Activated CD4-positive, alpha-beta T cell treated with anti-CD3 and anti-CD28 coated beads for 24 hours (primary cell): ENCODE results near the gene GARNL3.

Experiments
- DNase-seq, 2 donors: peaks; one replicate each; pipeline ENCODE4 v3.0.0-alpha.2; 2020; ENCODE audit warnings: low read depth in 2 of 2

GARNL3 gene

GRCh38 chr9:127403507-127404192 is 139.1 kb downstream of the GARNL3 start:
- DNase-seq, result no peak

- no peak for DNase-seq
Measured at GRCh38 chr9:127404631-127405030, 140.1 kb downstream of the GARNL3 start.

DNA sequence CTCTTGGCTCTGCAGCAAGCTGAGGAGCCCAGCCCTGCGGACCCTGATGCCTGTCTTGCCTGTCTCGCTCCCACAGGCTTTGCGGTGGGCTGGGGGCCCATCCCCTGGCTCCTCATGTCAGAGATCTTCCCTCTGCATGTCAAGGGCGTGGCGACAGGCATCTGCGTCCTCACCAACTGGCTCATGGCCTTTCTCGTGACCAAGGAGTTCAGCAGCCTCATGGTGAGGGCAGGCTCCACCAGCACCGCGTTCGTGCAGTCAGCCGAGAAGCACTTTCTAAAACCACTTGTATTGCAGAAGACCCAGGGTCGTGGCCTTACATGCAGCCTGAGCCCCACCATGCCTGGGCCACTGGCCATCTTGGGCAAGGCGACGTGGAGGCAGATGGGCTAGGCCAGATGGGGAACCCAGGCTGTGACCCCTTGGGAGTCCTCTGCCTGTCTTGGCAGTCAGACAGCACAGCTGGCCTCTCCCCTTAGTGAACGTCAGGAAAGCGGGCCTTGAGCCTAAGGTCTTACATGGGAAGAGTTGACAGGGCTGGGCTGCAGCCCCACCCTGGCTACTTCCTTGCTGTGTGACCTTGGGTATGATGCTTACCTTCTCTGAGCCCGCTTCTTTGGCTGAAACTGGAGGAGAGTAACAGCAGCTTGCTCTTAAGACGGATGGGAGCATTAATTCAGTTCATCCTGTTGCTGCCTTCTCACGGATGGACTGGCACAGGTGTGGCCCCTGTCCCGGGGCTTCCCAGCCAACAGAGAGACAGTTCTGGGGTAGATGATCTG is 141.0 kb downstream of the GARNL3 start:
- DNase-seq, result no peak

- no peak for DNase-seq
Measured at GRCh38 chr9:127406799-127407491, 142.4 kb downstream of the GARNL3 start.

DNA sequence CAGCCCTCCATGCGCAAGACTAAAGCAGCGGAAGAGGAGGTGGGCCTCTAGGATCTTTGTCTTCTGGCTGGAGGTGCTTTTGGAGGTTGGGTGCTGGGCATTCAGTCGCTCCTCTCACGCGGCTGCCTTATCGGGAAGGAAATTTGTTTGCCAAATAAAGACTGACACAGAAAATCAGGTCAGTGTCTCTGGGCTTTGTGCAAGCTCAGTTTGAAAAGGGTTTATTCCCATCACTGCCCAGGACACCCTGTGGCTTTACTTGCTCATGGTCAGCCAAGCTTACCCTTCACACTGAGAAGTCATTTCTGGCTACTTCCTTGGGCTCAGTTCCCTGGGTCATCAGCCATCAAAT is 142.9 kb downstream of the GARNL3 start:
- DNase-seq, result no peak

- no peak for DNase-seq
Measured at GRCh38 chr9:127411122-127411521, 146.5 kb downstream of the GARNL3 start.

- no peak for DNase-seq
Measured at GRCh38 chr9:127415141-127415540, 150.6 kb downstream of the GARNL3 start.

DNA sequence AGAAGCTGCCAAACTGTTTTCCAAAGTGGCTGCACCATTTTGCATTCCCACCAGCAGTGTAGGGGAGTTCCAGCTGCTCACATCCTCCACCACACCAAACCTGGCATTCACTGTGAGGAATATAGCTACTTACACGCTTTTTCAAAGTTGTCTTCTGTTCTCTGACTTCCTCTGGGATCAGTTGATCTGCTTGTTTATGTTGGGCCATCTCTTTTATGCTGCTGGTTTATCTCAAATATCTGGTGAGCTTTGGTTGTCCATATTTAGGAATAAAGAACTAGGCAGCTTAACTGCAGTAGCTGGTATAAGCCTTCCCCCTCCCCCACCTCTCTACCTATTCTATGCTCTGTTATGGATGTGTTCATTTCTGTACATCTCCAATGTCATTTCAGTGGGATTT is 151.1 kb downstream of the GARNL3 start:
- DNase-seq, result no peak

- no peak for DNase-seq
Measured at GRCh38 chr9:127417131-127418036, 152.8 kb downstream of the GARNL3 start.

DNA sequence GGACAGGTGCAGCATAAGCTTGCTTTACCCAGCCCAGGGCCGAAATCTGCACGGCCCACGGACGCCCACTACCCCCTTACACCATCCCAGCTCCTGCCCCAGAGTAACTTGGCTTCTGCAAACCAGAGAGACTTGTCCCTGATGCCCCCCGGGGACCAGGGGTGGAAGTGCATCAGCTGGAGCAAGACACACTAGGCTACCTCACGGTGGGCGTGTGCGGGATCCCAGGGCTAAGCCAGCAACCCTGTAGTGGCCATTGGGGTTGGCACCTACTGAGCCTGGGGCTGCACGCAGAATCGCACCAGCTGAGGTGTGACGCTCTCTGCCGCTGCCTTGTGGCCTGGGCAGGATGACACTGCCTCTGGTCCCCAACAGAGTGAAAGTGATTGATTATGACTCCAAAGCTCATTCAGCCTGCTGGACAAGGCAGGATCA is 153.5 kb downstream of the GARNL3 start:
- DNase-seq, result peak in 1 of 2 donors; percentile 31

DNA sequence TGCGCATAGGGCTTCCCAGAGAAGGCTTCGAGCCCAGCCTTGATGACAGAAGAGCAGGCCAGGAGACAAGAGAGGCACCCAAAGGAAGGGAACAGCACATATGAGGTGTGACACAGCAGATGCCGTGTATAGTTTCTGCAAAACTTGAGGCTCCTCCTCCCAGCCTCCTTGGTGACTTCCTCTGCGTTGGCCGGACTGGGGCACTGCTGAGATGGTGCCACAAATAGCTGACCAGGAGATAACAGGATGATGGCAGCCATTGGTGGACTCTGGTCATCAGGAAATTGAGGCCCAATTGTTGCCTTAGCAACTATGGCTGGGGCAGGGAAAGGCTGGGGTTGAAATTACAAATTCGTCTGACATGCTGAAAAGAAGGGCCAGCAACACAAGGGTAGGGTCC is 154.8 kb downstream of the GARNL3 start:
- DNase-seq, result no peak

DNA sequence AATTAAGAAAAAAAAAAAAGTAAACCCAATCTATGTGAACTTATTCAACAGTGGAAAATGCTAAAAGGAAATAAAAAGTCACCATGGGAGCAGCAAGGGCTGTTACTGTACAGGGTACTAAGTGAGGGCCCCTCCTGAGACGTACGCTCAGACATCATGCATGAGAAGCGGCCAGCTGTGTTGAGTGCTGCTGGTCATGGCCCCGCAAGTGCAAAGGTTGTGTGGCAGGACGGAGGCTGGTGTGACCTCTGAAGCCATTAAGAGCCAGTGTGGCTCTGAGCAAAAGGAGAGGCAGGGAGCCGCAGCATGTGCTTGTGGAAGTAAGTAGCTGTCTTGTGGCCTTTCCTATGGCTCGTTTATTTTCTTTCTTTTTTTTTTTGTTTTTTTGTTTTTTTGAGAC is 156.5 kb downstream of the GARNL3 start:
- DNase-seq, result no peak

- DNase-seq, result no peak
Measured at GRCh38 chr9:127422133-127422782, 157.7 kb downstream of the GARNL3 start.

DNA sequence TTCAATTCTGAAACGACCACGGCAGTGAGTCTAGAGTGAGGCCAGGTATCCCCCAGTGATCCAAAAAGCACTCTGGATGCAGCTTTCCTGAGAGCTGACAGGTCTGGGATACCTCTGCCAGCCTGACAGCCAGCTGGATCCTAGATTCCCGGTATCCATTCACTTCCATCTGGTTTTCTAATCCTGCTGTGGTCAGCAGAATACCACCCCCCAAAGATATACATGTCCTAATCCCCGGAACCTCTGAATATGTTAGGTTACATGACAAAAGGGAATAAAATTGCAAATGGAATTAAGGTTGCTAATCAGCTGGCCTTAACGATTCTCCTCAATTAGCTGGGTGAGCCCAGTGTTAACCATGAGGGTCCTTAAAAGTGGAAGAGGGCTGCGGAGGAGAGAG is 158.2 kb downstream of the GARNL3 start:
- no peak for DNase-seq

DNA sequence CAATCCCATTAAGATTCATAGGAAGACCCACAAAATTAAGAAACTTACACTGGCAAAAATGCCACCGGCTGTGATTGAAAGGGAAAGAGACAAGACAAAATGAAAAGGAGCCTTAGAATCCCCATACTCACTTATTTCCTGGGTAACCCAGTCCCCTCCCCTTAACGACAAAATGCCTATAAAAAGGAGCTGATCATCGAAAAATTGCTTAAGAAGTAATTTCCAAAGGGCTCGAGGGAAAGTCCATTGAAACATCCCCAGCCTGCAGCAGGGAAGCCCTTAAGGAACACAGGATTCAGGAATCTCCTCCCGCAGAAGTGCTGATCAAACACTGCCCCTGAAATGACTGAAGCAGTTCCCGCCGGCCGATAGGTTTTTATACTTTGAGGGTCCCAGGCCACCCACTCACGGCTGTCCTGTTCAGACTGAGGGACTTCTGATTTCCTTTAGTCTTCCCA is 158.9 kb downstream of the GARNL3 start:
- no peak for DNase-seq

- peak; percentile 82 to 87 for DNase-seq
Measured at GRCh38 chr9:127423934-127424675, 159.5 kb downstream of the GARNL3 start, which contains the start of gene ZNF79. TSS of gene ZNF79 (plus strand) at chr9:127424382. CDS start at chr9:127424788, 406 bp downstream.

- no peak for DNase-seq
Measured at GRCh38 chr9:127424676-127424999, 160.1 kb downstream of the GARNL3 start.

GRCh38 chr9:127426756-127427155 is 162.2 kb downstream of the GARNL3 start:
- DNase-seq, result peak in 1 of 2 donors; percentile 40

DNA sequence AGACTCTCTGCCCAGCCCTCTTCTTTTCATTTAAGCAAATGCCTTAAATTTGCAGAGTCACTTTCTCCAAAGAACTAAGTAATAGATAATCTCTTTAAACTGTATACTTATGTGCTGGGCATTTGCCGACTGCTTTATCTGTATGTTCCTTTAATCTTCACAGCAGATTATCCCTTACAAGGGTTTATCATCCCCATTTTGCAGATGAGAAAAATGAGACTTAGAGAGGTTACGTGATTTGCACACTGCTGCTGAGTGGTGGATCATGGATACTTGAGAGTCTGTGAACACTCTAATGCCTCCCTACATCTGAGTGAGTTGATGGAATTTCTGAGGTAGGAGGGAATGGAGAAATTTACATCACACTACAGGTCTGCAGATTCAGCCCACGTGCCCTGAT is 163.8 kb downstream of the GARNL3 start:
- DNase-seq, result no peak

- DNase-seq, result no peak
Measured at GRCh38 chr9:127430415-127430814, 165.8 kb downstream of the GARNL3 start.
